ENCODE measurements around the gene MRAP.
"Not testable (repeated sequence)": the region's sequence is repeated elsewhere in the genome, so short reads cannot be mapped to it uniquely, and the experiment has no call there.

Gene MRAP

GRCh38 chr21:32309906-32310460 is 11.3 kb downstream of the MRAP start:
- Histone ChIP-seq H4K20me1 (ENCODE audit: insufficient read depth, low read length) (no peaks in the 10 kb centered on the region), H3K4me2 (ENCODE audit: low read length) (no peak overlapping the region), H3K4me3 (ENCODE audit: low read depth, low read length, poor library complexity, severe bottlenecking) (no peak overlapping the region), H2AFZ (ENCODE audit: low read length) (no peak overlapping the region), H3K27me3 (ENCODE audit: insufficient read depth, low read length) (no peaks in the 10 kb centered on the region), H3F3A (ENCODE audit: insufficient read depth, low read length) (no peaks in the 10 kb centered on the region), H3K27ac (ENCODE audit: low read depth, low read length, poor library complexity, severe bottlenecking) (no peak overlapping the region), H3K79me2 (ENCODE audit: insufficient read depth, low read length) (no peaks in the 10 kb centered on the region), H3K9me3 (ENCODE audit: low read length) (no peaks in the 10 kb centered on the region), H3K4me1 (ENCODE audit: insufficient read depth, low read length, severe bottlenecking) (no peaks in the 10 kb centered on the region), H3K9ac (ENCODE audit: low read length) (no peak overlapping the region), H3K36me3 (ENCODE audit: insufficient read depth, low read length) (peaks cover 54% of the 10 kb centered on the region), H3K9me2 (ENCODE audit: low read depth, low read length) (no peaks in the 10 kb centered on the region)
- TF ChIP-seq, protein P1, sequence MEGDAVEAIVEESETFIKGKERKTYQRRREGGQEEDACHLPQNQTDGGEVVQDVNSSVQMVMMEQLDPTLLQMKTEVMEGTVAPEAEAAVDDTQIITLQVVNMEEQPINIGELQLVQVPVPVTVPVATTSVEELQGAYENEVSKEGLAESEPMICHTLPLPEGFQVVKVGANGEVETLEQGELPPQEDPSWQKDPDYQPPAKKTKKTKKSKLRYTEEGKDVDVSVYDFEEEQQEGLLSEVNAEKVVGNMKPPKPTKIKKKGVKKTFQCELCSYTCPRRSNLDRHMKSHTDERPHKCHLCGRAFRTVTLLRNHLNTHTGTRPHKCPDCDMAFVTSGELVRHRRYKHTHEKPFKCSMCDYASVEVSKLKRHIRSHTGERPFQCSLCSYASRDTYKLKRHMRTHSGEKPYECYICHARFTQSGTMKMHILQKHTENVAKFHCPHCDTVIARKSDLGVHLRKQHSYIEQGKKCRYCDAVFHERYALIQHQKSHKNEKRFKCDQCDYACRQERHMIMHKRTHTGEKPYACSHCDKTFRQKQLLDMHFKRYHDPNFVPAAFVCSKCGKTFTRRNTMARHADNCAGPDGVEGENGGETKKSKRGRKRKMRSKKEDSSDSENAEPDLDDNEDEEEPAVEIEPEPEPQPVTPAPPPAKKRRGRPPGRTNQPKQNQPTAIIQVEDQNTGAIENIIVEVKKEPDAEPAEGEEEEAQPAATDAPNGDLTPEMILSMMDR (IDR thresholded peaks at IDR 0.05; ENCODE audit: low read length), result no peak
- no peak for TF ChIP-seq EZH2 (IDR thresholded peaks at IDR 0.05; ENCODE audit: borderline replicate concordance, low read length)

DNA sequence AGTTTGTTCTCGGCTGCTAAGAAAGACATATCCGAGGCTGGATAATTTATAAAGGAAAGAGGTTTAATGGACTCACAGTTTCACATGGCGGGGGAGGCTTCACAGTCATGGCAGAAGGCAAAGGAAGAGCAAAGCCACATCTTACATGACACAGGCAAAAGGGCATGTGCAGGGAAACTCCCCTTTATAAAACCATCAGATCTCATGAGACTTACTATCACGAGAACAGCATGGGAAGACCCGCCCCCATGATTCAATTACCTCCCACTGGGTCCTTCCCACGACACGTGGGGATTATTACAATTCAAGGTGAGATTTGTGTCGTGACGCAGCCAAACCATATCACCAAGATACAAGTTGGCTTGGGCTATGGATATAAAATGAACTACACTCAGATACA is 12.3 kb downstream of the MRAP start:
- not testable (repeated sequence) for H3K79me2 ChIP-seq (ENCODE audit: insufficient read depth, low read length); H3F3A ChIP-seq (ENCODE audit: insufficient read depth, low read length); H2AFZ ChIP-seq (ENCODE audit: low read length); H3K27me3 ChIP-seq (ENCODE audit: insufficient read depth, low read length); H3K4me2 ChIP-seq (ENCODE audit: low read length); H3K27ac ChIP-seq (ENCODE audit: low read depth, low read length, poor library complexity, severe bottlenecking); H3K9me2 ChIP-seq (ENCODE audit: low read depth, low read length); H3K9me3 ChIP-seq (ENCODE audit: low read length); H3K9ac ChIP-seq (ENCODE audit: low read length); H4K20me1 ChIP-seq (ENCODE audit: insufficient read depth, low read length); H3K4me1 ChIP-seq (ENCODE audit: insufficient read depth, low read length, severe bottlenecking); H3K4me3 ChIP-seq (ENCODE audit: low read depth, low read length, poor library complexity, severe bottlenecking)
- H3K36me3 ChIP-seq (ENCODE audit: insufficient read depth, low read length), result peaks cover 62% of the 10 kb centered on the region

- no peak overlapping the region for H3K4me3 ChIP-seq (ENCODE audit: low read depth, low read length, poor library complexity, severe bottlenecking)
- no peaks in the 10 kb centered on the region for H3K79me2 ChIP-seq (ENCODE audit: insufficient read depth, low read length)
- no peaks in the 10 kb centered on the region for H3F3A ChIP-seq (ENCODE audit: insufficient read depth, low read length)
- no peaks in the 10 kb centered on the region for H4K20me1 ChIP-seq (ENCODE audit: insufficient read depth, low read length)
- no peak overlapping the region for H3K4me2 ChIP-seq (ENCODE audit: low read length)
- H3K27ac ChIP-seq (ENCODE audit: low read depth, low read length, poor library complexity, severe bottlenecking), result no peak overlapping the region
- no peak overlapping the region for H3K9ac ChIP-seq (ENCODE audit: low read length)
- H3K9me3 ChIP-seq (ENCODE audit: low read length), result no peaks in the 10 kb centered on the region
- H3K27me3 ChIP-seq (ENCODE audit: insufficient read depth, low read length), result no peaks in the 10 kb centered on the region
- peaks cover 64% of the 10 kb centered on the region for H3K36me3 ChIP-seq (ENCODE audit: insufficient read depth, low read length)
- H3K9me2 ChIP-seq (ENCODE audit: low read depth, low read length), result no peaks in the 10 kb centered on the region
- TF ChIP-seq EZH2 (IDR thresholded peaks at IDR 0.05; ENCODE audit: borderline replicate concordance, low read length), result no peak
- TF ChIP-seq, protein P1 (IDR thresholded peaks at IDR 0.05; ENCODE audit: low read length), result no peak
- H3K4me1 ChIP-seq (ENCODE audit: insufficient read depth, low read length, severe bottlenecking), result no peaks in the 10 kb centered on the region
- H2AFZ ChIP-seq (ENCODE audit: low read length), result no peak overlapping the region
These were observed 13.0 kb downstream of the MRAP start for GRCh38 chr21:32311621-32312020.

DNA sequence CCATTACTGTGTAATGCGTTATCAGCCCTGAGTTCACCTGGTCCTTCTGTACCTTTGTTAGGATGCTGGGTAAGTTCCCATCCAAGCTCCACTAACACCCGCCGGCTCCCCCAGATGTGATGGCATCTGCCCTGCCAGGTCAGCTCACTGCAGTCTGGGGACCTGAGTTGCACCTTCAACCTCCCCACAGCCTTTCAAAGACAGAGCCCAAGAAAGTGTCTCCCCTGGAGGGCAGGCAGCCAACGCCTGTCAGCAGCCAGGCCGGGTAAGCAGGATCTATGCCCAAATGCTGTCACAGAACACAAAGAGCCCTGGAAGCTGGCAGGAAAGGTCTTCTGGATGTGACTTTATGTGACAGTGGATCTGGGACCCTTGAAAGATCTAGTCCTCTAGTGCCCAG is 13.7 kb downstream of the MRAP start:
- H3K79me2 ChIP-seq (ENCODE audit: insufficient read depth, low read length), result no peaks in the 10 kb centered on the region
- H3K9ac ChIP-seq (ENCODE audit: low read length), result no peak overlapping the region
- no peaks in the 10 kb centered on the region for H3K27me3 ChIP-seq (ENCODE audit: insufficient read depth, low read length)
- H3K4me3 ChIP-seq (ENCODE audit: low read depth, low read length, poor library complexity, severe bottlenecking), result no peak overlapping the region
- H3K9me2 ChIP-seq (ENCODE audit: low read depth, low read length), result no peaks in the 10 kb centered on the region
- H4K20me1 ChIP-seq (ENCODE audit: insufficient read depth, low read length), result no peaks in the 10 kb centered on the region
- H3K4me1 ChIP-seq (ENCODE audit: insufficient read depth, low read length, severe bottlenecking), result no peaks in the 10 kb centered on the region
- H3F3A ChIP-seq (ENCODE audit: insufficient read depth, low read length), result no peaks in the 10 kb centered on the region
- H3K27ac ChIP-seq (ENCODE audit: low read depth, low read length, poor library complexity, severe bottlenecking), result no peak overlapping the region
- TF ChIP-seq, protein P1 (IDR thresholded peaks at IDR 0.05; ENCODE audit: low read length), result no peak
- TF ChIP-seq EZH2 (IDR thresholded peaks at IDR 0.05; ENCODE audit: borderline replicate concordance, low read length), result no peak
- no peak overlapping the region for H2AFZ ChIP-seq (ENCODE audit: low read length)
- peaks cover 69% of the 10 kb centered on the region for H3K36me3 ChIP-seq (ENCODE audit: insufficient read depth, low read length)
- no peak overlapping the region for H3K4me2 ChIP-seq (ENCODE audit: low read length)
- H3K9me3 ChIP-seq (ENCODE audit: low read length), result no peaks in the 10 kb centered on the region
